ENCODE measurements around the gene RPUSD1. TPM values are rescaled to one million over a fixed set of nuclear protein-coding genes. Genes with fewer than 3 reads are reported as not detected.

The RPUSD1 gene
- polyA plus RNA-seq, 1 donor (not counting 4 experiments of a cell fraction or from before 2014, with no cell fraction given): 11.9 TPM

GRCh38 chr16:795580-796229 is 7.5 kb upstream of the RPUSD1 start:
- no peak overlapping the region for H2AFZ ChIP-seq (ENCODE audit: control insufficient read depth, low read length)
- TF ChIP-seq CTCF (optimal IDR thresholded peaks at IDR 0.05 in 1 of 3, IDR thresholded peaks at IDR 0.05 in 1 of 3, conservative IDR thresholded peaks at IDR 0.05 in 1 of 3; ENCODE audit: extremely low read depth in 1 of 3, insufficient read depth in 2 of 3, low read length in 3 of 3) (no peak), EZH2 (IDR thresholded peaks at IDR 0.05; ENCODE audit: low read length) (no peak)
- H3K9me1 ChIP-seq (ENCODE audit: control insufficient read depth, extremely low read depth, insufficient read depth, low read length): no peaks in the 10 kb centered on the region
- FAIRE-seq: no peak
- dilution Hi-C loops (cut with MboI; ENCODE audit: extremely low pct_ligation_motif_present, low sequenced_read_pairs): no loop called here
- DNase-seq (ENCODE audit: low read depth, low spot score): no peak
- H3K36me3 ChIP-seq (ENCODE audit: control insufficient read depth in 2 of 2, extremely low read depth in 1 of 2, insufficient read depth in 2 of 2, low read length in 2 of 2): peaks cover 0 to 4% of the 10 kb centered on the region in 2 experiments
- H4K20me1 ChIP-seq (ENCODE audit: control insufficient read depth, extremely low read depth, insufficient read depth, low read length): peaks cover 2% of the 10 kb centered on the region
- H3K27ac ChIP-seq (ENCODE audit: control insufficient read depth, insufficient read depth, low read length): no peak overlapping the region
- H3K4me1 ChIP-seq (ENCODE audit: control insufficient read depth, extremely low read depth, insufficient read depth, low read length): no peaks in the 10 kb centered on the region
- peaks cover 17% of the 10 kb centered on the region for H3K27me3 ChIP-seq (ENCODE audit: control insufficient read depth, extremely low read depth, insufficient read depth, low read length)
- H3K4me2 ChIP-seq (ENCODE audit: control insufficient read depth, extremely low read depth, insufficient read depth, low read depth, low read length): no peak overlapping the region
- no peaks in the 10 kb centered on the region for H3K9me3 ChIP-seq (ENCODE audit: control insufficient read depth, low read depth, low read length)
- H3K9ac ChIP-seq (ENCODE audit: control insufficient read depth, extremely low read depth, insufficient read depth, low read length): no peak overlapping the region
- H3K79me2 ChIP-seq (ENCODE audit: control insufficient read depth, insufficient read depth, low read length): no peaks in the 10 kb centered on the region
- no peak overlapping the region for H3K4me3 ChIP-seq (ENCODE audit: control insufficient read depth in 2 of 3, extremely low read depth in 1 of 3, insufficient read depth in 2 of 3, low read depth in 1 of 3, low read length in 3 of 3)

- no peak overlapping the region for H3K9ac ChIP-seq (ENCODE audit: control insufficient read depth, extremely low read depth, insufficient read depth, low read length)
Observed at GRCh38 chr16:794853-795466, 6.8 kb upstream of the RPUSD1 start.

More at GRCh38 chr16:794853-795466, 6.8 kb upstream of the RPUSD1 start:
- peaks cover 0 to 4% of the 10 kb centered on the region in 2 experiments for H3K36me3 ChIP-seq (ENCODE audit: control insufficient read depth in 2 of 2, extremely low read depth in 1 of 2, insufficient read depth in 2 of 2, low read length in 2 of 2)
- no peaks in the 10 kb centered on the region for H3K4me1 ChIP-seq (ENCODE audit: control insufficient read depth, extremely low read depth, insufficient read depth, low read length)
- H2AFZ ChIP-seq (ENCODE audit: control insufficient read depth, low read length): no peak overlapping the region
- no peaks in the 10 kb centered on the region for H3K9me1 ChIP-seq (ENCODE audit: control insufficient read depth, extremely low read depth, insufficient read depth, low read length)
- peaks cover 2% of the 10 kb centered on the region for H4K20me1 ChIP-seq (ENCODE audit: control insufficient read depth, extremely low read depth, insufficient read depth, low read length)
- dilution Hi-C loops (cut with MboI; ENCODE audit: extremely low pct_ligation_motif_present, low sequenced_read_pairs): no loop called here
- peaks cover under 1% of the 10 kb centered on the region for H3K79me2 ChIP-seq (ENCODE audit: control insufficient read depth, insufficient read depth, low read length)
- DNase-seq (ENCODE audit: low read depth, low spot score) (no peak), FAIRE-seq (no peak)
- no peak overlapping the region for H3K4me3 ChIP-seq (ENCODE audit: control insufficient read depth in 2 of 3, extremely low read depth in 1 of 3, insufficient read depth in 2 of 3, low read depth in 1 of 3, low read length in 3 of 3)
- no peak overlapping the region for H3K27ac ChIP-seq (ENCODE audit: control insufficient read depth, insufficient read depth, low read length)
- H3K4me2 ChIP-seq (ENCODE audit: control insufficient read depth, extremely low read depth, insufficient read depth, low read depth, low read length): no peak overlapping the region
- TF ChIP-seq CTCF (optimal IDR thresholded peaks at IDR 0.05 in 1 of 3, IDR thresholded peaks at IDR 0.05 in 1 of 3, conservative IDR thresholded peaks at IDR 0.05 in 1 of 3; ENCODE audit: extremely low read depth in 1 of 3, insufficient read depth in 2 of 3, low read length in 3 of 3) (peak in 1 of 3 experiments; percentile 15), EZH2 (IDR thresholded peaks at IDR 0.05; ENCODE audit: low read length) (no peak)
- H3K9me3 ChIP-seq (ENCODE audit: control insufficient read depth, low read depth, low read length): no peaks in the 10 kb centered on the region
- peaks cover 10% of the 10 kb centered on the region for H3K27me3 ChIP-seq (ENCODE audit: control insufficient read depth, extremely low read depth, insufficient read depth, low read length)

Measured in keratinocyte (primary cell).